Activated T-helper 1 cell treated with Interleukin-2 at 50 U/mL for 16 hours (primary cell): ENCODE data around the gene PDZD7.
"Not testable (repeated sequence)": the region's sequence is repeated elsewhere in the genome, so short reads cannot be mapped to it uniquely, and the experiment has no call there.

Experiments
- DNase-seq: peaks from one replicate; pipeline ENCODE4 v3.0.0-alpha.2; 2020; ENCODE audit warnings: low read depth

PDZD7 gene

GRCh38 chr10:100982916-100983830 lies 47.8 kb downstream of the PDZD7 start:
- DNase-seq: no peak

GRCh38 chr10:100981178-100981772 lies 49.7 kb downstream of the PDZD7 start:
- no peak for DNase-seq

- DNase-seq: no peak
Measured at GRCh38 chr10:100980711-100981110, 50.2 kb downstream of the PDZD7 start.

- no peak for DNase-seq
Measured at GRCh38 chr10:100980311-100980710, 50.6 kb downstream of the PDZD7 start.

- DNase-seq: no peak
Measured at GRCh38 chr10:100979791-100980272, 51.1 kb downstream of the PDZD7 start.

- no peak for DNase-seq
Measured at GRCh38 chr10:100978901-100979195, 52.1 kb downstream of the PDZD7 start.

GRCh38 chr10:100978121-100978900 lies 52.6 kb downstream of the PDZD7 start:
- no peak for DNase-seq

- no peak for DNase-seq
Measured at GRCh38 chr10:100977436-100977835, 53.5 kb downstream of the PDZD7 start.

GRCh38 chr10:100976906-100977305 lies 54.0 kb downstream of the PDZD7 start:
- no peak for DNase-seq

GRCh38 chr10:100975397-100975796 lies 55.5 kb downstream of the PDZD7 start:
- not testable (repeated sequence) for DNase-seq

- DNase-seq: no peak
Measured at GRCh38 chr10:100972904-100973535, 57.9 kb downstream of the PDZD7 start.

- DNase-seq: no peak
Measured at GRCh38 chr10:100972115-100972903, 58.6 kb downstream of the PDZD7 start.

- DNase-seq: no peak
Measured at GRCh38 chr10:100970914-100971811, 59.8 kb downstream of the PDZD7 start.

GRCh38 chr10:100970076-100970913 lies 60.6 kb downstream of the PDZD7 start:
- no peak for DNase-seq

GRCh38 chr10:100969187-100970075 lies 61.5 kb downstream of the PDZD7 start, which contains the start of gene SEMA4G:
TSS of gene SEMA4G (plus strand) at chr10:100969504. CDS start at chr10:100972913, 3,409 bp downstream.
- DNase-seq: peak; percentile 24

- no peak for DNase-seq
Measured at GRCh38 chr10:100968863-100969186, 62.1 kb downstream of the PDZD7 start.

- no peak for DNase-seq
Measured at GRCh38 chr10:100968062-100968736, 62.7 kb downstream of the PDZD7 start.

- no peak for DNase-seq
Measured at GRCh38 chr10:100967332-100967731, 63.6 kb downstream of the PDZD7 start.
